Transverse colon (tissue), 4 donors: ENCODE data around the gene KAZN. TPM values are rescaled to one million over a fixed set of nuclear protein-coding genes. Genes with fewer than 3 reads are reported as not detected.

ENCODE experiments used
- DNase-seq: peaks from one replicate; pipeline ENCODE4 v3.0.0-alpha.2; 2019
- H3K27ac ChIP-seq, 4 donors: fragments of 200-600 bp; sonication (generic); 2 replicates each; pipeline ENCODE4 v1.5.1; 2016 to 2018; ENCODE audit warnings: inconsistent platforms in 4 of 4
- H3K27me3 ChIP-seq: fragments of 200-600 bp; sonication (generic); 2 replicates; pipeline ENCODE4 v1.5.1; 2017; ENCODE audit warnings: inconsistent platforms
- H3K36me3 ChIP-seq, 4 donors: fragments of 200-600 bp; sonication (generic); 2 replicates each; pipeline ENCODE4 v1.5.1; 2017 to 2019; ENCODE audit warnings: inconsistent platforms in 4 of 4
- H3K4me1 ChIP-seq, 4 donors: fragments of 200-600 bp; sonication (generic); 2 replicates each; pipeline ENCODE4 v1.5.1; 2017 to 2020; ENCODE audit warnings: inconsistent platforms in 4 of 4
- H3K4me3 ChIP-seq, 4 donors: fragments of 200-600 bp; sonication (generic); 1 replicate in 1 of 4; 2 replicates in 3 of 4; pipeline versions ENCODE4 v1.5.1 to v1.6.1; 2017 to 2019; ENCODE audit warnings: inconsistent platforms in 4 of 4
- H3K9me3 ChIP-seq, 2 donors: fragments of 200-600 bp; sonication (generic); 2 replicates each; pipeline ENCODE4 v1.5.1; 2017 to 2019; ENCODE audit warnings: inconsistent platforms in 2 of 2
- EP300 ChIP-seq: sonication (generic); formaldehyde crosslinking; IDR thresholded peaks from one replicate; pipeline ENCODE4 v1.6.1; 2017; ENCODE audit warnings: antibody characterized with exemption, low read depth
- POLR2A ChIP-seq: fragments of 450-650 bp; IDR thresholded peaks from one replicate; pipeline ENCODE4 v1.6.1; 2016; ENCODE audit warnings: antibody characterized with exemption, mild to moderate bottlenecking, moderate library complexity
- POLR2AphosphoS5 ChIP-seq, 3 donors: sonication (generic); formaldehyde crosslinking; IDR thresholded peaks; one replicate each; pipeline ENCODE4 v1.6.1; 2016; ENCODE audit warnings: antibody characterized with exemption in 3 of 3
- WGBS, 2 donors: methylation state at CpG; one replicate each; pipeline ENCODE4 v1.1.5; 2018; ENCODE audit warnings: low coverage in 1 of 2; 5-methylcytosine and 5-hydroxymethylcytosine counted together
- in situ Hi-C, 4 donors: fragments of 200-750 bp; cut with MboI; loops; one replicate each; pipeline versions ENCODE4 v1.15.0 to v1.15.1; 2017; ENCODE audit warnings: low sequenced_read_pairs in 3 of 4, low pct_ligation_motif_present in 1 of 4, low pct_unique_long_range_greater_than_20kb in 1 of 4
- intact Hi-C: fragments of 100-400 bp; cut with DNase I; formaldehyde crosslinking; loops from one replicate; pipeline ENCODE4 v1.15.1; 2023; ENCODE audit warnings: low total_unique reads
- total RNA-seq, 4 donors: library from RNA; depleted of rRNA; stranded (reverse); fragments of >200 nt; gene quantifications; one replicate each; pipeline ENCODE4 v1.1.0, GENCODE V29; 2016
- TF ChIP-seq, protein P1 (sequence below), 5 experiments: fragments of 200-600 bp in 3 of 5; fragments of 450-650 bp in 2 of 5; sonication (generic) in 3 of 5; IDR thresholded peaks; 1 replicate in 2 of 5; 2 replicates in 3 of 5; pipeline ENCODE4 v1.5.1; 2016 to 2017; ENCODE audit warnings: antibody characterized with exemption in 5 of 5, inconsistent platforms in 3 of 5, mild to moderate bottlenecking in 2 of 5, moderate library complexity in 1 of 5

Gene KAZN
- total RNA-seq, 4 donors from 2014 or later: 12.0 to 17.1 (median 16.2) TPM

DNA sequence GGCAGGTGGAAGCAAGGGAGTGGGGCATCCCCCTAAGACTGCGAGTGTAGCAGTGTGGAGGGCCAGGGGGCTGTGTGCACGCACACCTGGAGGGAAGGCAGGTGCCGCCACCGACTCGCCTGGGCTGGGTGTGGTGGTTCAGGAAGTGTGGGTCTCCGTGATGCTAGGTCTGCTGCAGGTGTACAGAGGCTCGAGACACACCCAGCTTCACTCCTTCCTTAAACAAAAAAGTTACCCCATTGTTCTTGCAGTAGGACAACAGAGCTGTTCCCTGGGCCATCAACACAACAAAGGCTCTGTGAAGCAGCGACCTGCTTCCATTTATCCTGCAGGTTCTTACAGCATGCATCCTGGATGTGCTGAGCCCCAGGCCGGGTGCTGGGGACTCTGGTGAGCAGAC, 454.7 kb downstream of the KAZN start:
- Histone ChIP-seq H3K4me1 (no peaks in the 10 kb centered on the region), H3K4me3 (no peak overlapping the region), H3K36me3 (no peaks in the 10 kb centered on the region), H3K27ac (no peak overlapping the region), H3K27me3 (no peaks in the 10 kb centered on the region), H3K9me3 (no peaks in the 10 kb centered on the region)
- intact Hi-C loops: no loop called here
- in situ Hi-C loops: no loop called here
- no peak for TF ChIP-seq POLR2A
- TF ChIP-seq EP300: no peak
- TF ChIP-seq, protein P1, sequence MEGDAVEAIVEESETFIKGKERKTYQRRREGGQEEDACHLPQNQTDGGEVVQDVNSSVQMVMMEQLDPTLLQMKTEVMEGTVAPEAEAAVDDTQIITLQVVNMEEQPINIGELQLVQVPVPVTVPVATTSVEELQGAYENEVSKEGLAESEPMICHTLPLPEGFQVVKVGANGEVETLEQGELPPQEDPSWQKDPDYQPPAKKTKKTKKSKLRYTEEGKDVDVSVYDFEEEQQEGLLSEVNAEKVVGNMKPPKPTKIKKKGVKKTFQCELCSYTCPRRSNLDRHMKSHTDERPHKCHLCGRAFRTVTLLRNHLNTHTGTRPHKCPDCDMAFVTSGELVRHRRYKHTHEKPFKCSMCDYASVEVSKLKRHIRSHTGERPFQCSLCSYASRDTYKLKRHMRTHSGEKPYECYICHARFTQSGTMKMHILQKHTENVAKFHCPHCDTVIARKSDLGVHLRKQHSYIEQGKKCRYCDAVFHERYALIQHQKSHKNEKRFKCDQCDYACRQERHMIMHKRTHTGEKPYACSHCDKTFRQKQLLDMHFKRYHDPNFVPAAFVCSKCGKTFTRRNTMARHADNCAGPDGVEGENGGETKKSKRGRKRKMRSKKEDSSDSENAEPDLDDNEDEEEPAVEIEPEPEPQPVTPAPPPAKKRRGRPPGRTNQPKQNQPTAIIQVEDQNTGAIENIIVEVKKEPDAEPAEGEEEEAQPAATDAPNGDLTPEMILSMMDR (IDR thresholded peaks at IDR 0.05): no peak
- TF ChIP-seq POLR2AphosphoS5 (IDR thresholded peaks at IDR 0.05): no peak
- 45 to 50% methylated on average over 4 to 9 of the region's 9 CpGs for WGBS, 2 donors
- no peak for DNase-seq

DNA sequence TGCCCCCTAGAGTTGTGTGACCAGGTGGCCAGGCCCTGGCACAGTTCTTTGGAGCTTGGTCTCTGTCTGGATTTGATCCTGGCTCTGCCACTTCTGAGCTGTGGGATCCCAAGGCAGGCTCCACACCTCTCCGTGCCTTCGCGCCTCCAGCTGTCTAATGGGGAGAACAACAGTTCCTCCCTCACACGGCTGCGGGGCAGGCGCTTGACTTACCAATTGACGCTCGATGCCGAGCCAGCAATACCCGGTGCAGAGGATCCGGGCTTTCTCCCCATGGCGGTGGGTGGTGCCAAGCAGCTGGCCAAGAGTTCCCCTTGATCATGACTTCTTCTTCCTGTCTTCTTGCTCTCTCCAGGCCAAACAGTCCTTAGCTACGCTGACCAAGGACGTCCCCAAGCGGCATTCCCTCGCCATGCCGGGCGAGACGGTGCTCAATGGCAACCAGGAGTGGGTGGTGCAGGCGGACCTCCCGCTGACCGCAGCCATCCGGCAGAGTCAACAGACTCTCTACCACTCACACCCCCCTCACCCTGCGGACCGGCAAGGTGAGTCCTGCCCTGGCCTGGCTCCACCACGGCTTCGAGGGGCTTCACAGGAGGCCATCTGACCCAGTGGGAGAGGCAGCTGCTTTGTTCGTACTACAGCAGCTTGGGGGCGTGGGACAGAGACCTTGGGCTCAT, 457.4 kb downstream of the KAZN start:
- no peak overlapping the region for H3K27ac ChIP-seq
- DNase-seq: no peak
- WGBS, 2 donors: 93% methylated on average over 29 of the region's 29 CpGs; no CpG with 5 or more reads in 1 of the 2 donors
- TF ChIP-seq, protein P1 (IDR thresholded peaks at IDR 0.05): no peak
- TF ChIP-seq POLR2A (no peak), POLR2AphosphoS5 (IDR thresholded peaks at IDR 0.05) (no peak), EP300 (no peak)
- no peaks in the 10 kb centered on the region for H3K36me3 ChIP-seq
- intact Hi-C loops (no loop called here), in situ Hi-C loops (no loop called here)
- H3K4me1 ChIP-seq: no peaks in the 10 kb centered on the region
- no peaks in the 10 kb centered on the region for H3K9me3 ChIP-seq
- H3K4me3 ChIP-seq: no peak overlapping the region
- no peaks in the 10 kb centered on the region for H3K27me3 ChIP-seq

DNA sequence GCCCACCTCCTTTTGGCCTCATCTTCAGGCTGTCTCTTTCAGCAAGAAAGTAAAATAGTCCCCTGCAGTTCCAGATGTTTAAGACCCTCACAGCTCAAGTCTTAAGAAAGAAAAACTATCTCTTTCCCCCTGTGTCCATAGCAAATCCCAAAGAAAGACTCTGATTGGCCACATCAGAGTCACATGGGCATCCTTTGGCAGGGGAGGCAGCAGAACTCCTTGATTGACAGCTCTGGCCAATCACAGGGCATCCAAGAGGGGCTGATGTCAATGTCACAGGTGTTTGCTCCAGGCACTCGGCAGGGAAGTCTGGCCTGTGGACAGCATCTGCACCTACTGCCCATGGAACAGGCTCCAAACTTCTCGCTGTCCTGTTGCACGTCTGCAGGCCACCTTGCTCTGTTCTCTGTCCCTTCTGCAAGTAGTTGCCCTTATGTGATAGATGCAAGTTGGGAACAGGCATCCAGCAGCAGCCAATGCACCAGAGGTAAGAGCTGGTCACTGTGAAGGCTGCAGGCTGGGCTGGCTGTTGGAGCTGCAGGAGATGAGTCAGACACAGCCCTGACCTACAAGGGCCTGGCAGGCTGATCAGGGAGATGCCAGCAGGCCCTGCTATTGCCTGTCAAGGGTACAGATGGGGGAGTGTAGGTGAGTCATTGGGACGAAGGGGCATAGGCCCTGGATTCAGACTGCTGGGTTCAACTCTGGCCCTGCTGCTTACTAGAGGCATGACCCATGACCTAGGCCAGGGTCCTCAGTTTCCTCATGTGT, 458.2 kb downstream of the KAZN start:
- in situ Hi-C loops: no loop called here
- Histone ChIP-seq H3K36me3 (no peaks in the 10 kb centered on the region), H3K4me1 (no peaks in the 10 kb centered on the region), H3K27me3 (no peaks in the 10 kb centered on the region), H3K27ac (no peak overlapping the region), H3K4me3 (no peak overlapping the region), H3K9me3 (no peaks in the 10 kb centered on the region)
- TF ChIP-seq POLR2A: no peak
- no peak for TF ChIP-seq EP300
- TF ChIP-seq, protein P1 (IDR thresholded peaks at IDR 0.05): no peak
- no peak for TF ChIP-seq POLR2AphosphoS5 (IDR thresholded peaks at IDR 0.05)
- WGBS, 2 donors: 90% methylated on average over 4 of the region's 4 CpGs; no CpG with 5 or more reads in 1 of the 2 donors
- intact Hi-C loops: no loop called here
- DNase-seq: no peak

DNA sequence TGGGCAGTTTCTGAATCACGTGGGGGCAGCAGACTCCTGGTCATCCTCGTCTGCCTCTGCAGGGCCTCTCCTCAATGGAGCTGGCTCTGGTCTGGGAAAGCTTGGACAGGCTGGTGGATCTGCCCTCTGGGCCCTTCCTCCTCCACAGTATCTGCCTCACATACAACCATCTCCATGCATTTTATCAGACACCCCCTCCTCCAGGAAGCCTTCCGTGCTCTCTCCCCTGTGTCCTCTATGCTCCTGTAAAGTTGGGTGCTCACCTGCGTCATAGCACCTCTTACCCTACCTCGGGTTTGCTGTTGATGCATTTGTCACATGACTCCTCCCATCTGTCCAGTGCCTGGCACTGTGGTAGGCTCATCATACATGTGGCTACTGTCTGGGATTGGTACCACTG, 459.3 kb downstream of the KAZN start:
- no peaks in the 10 kb centered on the region for H3K36me3 ChIP-seq
- TF ChIP-seq POLR2A (no peak), POLR2AphosphoS5 (IDR thresholded peaks at IDR 0.05) (no peak), EP300 (no peak)
- TF ChIP-seq, protein P1 (IDR thresholded peaks at IDR 0.05): no peak
- no peak for DNase-seq
- H3K27ac ChIP-seq: no peak overlapping the region
- H3K9me3 ChIP-seq: no peaks in the 10 kb centered on the region
- intact Hi-C loops: no loop called here
- WGBS, 2 donors: 80 to 82% methylated on average over 1 to 5 of the region's 5 CpGs
- in situ Hi-C loops: no loop called here
- H3K4me1 ChIP-seq: no peaks in the 10 kb centered on the region
- no peaks in the 10 kb centered on the region for H3K27me3 ChIP-seq
- no peak overlapping the region for H3K4me3 ChIP-seq
